Stomach (tissue), 9 donors: ENCODE results near the gene CAMK2N2. TPM values are rescaled to one million over a fixed set of nuclear protein-coding genes. Genes with fewer than 3 reads are reported as not detected.
"Not testable (repeated sequence)": the region's sequence is repeated elsewhere in the genome, so short reads cannot be mapped to it uniquely, and the experiment has no call there.

ENCODE experiments used
- DNase-seq, 2 donors: peaks; one replicate each; pipeline versions ENCODE4 v3.0.0 to v3.0.0-alpha.2; 2013 to 2019
- H3K27ac ChIP-seq, 5 donors: fragments of 200-600 bp in 4 of 5; sonication (generic) in 4 of 5; one replicate each; pipeline ENCODE4 v1.5.1; 2013 to 2019; ENCODE audit warnings: mild to moderate bottlenecking in 1 of 5, moderate library complexity in 1 of 5
- H3K27me3 ChIP-seq, 3 donors: fragments of 200-600 bp; sonication (generic); one replicate each; pipeline ENCODE4 v1.5.1; 2017 to 2019; ENCODE audit warnings: mixed run types in 1 of 3
- H3K36me3 ChIP-seq, 4 donors: fragments of 200-600 bp; sonication (generic); 1 replicate in 3 of 4; 2 replicates in 1 of 4; pipeline ENCODE4 v1.5.1; 2016 to 2019
- H3K4me1 ChIP-seq, 4 donors: fragments of 200-600 bp; sonication (generic); one replicate each; pipeline ENCODE4 v1.5.1; 2016 to 2019
- H3K4me3 ChIP-seq, 4 donors: fragments of 200-600 bp; sonication (generic) in 3 of 4; one replicate each; pipeline ENCODE4 v1.5.1; 2016 to 2019; ENCODE audit warnings: mild to moderate bottlenecking in 1 of 4
- H3K9me3 ChIP-seq, 4 donors: fragments of 200-600 bp; sonication (generic); one replicate each; pipeline ENCODE4 v1.5.1; 2016 to 2019
- EP300 ChIP-seq: sonication (generic); formaldehyde crosslinking; IDR thresholded peaks from one replicate; pipeline ENCODE4 v1.6.1; 2017; ENCODE audit warnings: antibody characterized with exemption
- POLR2A ChIP-seq, 4 donors: fragments of 450-650 bp; IDR thresholded peaks; one replicate each; pipeline ENCODE4 v1.6.1; 2016; ENCODE audit warnings: antibody characterized with exemption in 4 of 4, control low read depth in 2 of 4, mild to moderate bottlenecking in 1 of 4, moderate library complexity in 1 of 4
- POLR2AphosphoS5 ChIP-seq, 3 donors: sonication (generic); formaldehyde crosslinking; IDR thresholded peaks; one replicate each; pipeline ENCODE4 v1.6.1; 2016; ENCODE audit warnings: antibody characterized with exemption in 3 of 3
- WGBS, 5 donors: extraction: QIAGEN DNeasy Blood & Tissue Kit in 3 of 5; methylation state at CpG; one replicate each; pipeline versions ENCODE4 v1.1.5 to v1.1.7; 2013 to 2018; 5-methylcytosine and 5-hydroxymethylcytosine counted together
- intact Hi-C: fragments of 100-400 bp; cut with DNase I; formaldehyde crosslinking; loops from one replicate; pipeline ENCODE4 v1.15.1; 2023; ENCODE audit warnings: low total_unique reads
- polyA plus RNA-seq, 3 donors: library from polyadenylated mRNA; stranded (reverse); fragments of 200-250 nt; gene quantifications; one replicate each; pipeline ENCODE4 v1.2.3, GENCODE V29; 2013
- total RNA-seq, 5 donors: library from RNA; depleted of rRNA; stranded (reverse); fragments of >200 nt; gene quantifications; one replicate each; pipeline versions ENCODE4 v1.1.0 to v1.2.3, GENCODE V29; 2014 to 2016
- TF ChIP-seq, protein P1 (sequence below), 7 experiments: fragments of 450-650 bp in 4 of 7; fragments of 200-600 bp in 3 of 7; sonication (generic) in 3 of 7; IDR thresholded peaks; one replicate each; pipeline ENCODE4 v1.5.1; 2016 to 2019; ENCODE audit warnings: antibody characterized with exemption in 7 of 7, control low read depth in 2 of 7, mild to moderate bottlenecking in 1 of 7
- donor health status: healthy with polysubstance abuse.
- donor health status: Bipolar disorder and iron deficiency.
- donor health status: healthy.

Gene CAMK2N2
- total and polyA plus RNA-seq, 8 donors, result 0.58 to 1.2 (median 0.68) TPM; not detected in 5

DNA sequence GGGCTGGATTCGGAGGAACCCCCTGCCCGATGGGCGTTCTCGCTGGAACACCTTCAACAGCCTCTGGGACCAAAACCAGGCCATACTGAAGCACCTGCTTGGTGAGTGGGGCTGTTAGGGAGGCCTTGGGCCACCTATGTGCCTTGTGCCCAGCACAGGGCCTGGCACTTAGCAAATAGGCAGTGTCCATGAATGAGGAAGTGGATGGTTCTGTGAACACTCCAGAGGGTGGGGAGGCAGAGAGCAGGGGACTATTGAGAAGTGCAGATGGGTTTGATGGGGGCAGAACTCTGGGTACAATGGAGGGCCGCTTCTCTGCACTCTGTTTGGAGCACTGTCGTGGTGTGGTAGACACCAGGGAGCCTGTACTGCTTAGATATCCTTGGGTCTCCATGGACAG, 16.0 kb upstream of the CAMK2N2 start:
- H3K36me3 ChIP-seq, result no peaks in the 10 kb centered on the region
- WGBS, 5 donors, result 77 to 93% (median 89%) methylated on average over 3 to 6 of the region's 6 CpGs
- TF ChIP-seq POLR2A (IDR thresholded peaks at IDR 0.05), result no peak
- no peak for TF ChIP-seq EP300
- H3K27me3 ChIP-seq, result peaks cover 5 to 45% (median 26%) of the 10 kb centered on the region in 3 donors
- intact Hi-C loops, result no loop called here
- no peak for DNase-seq
- H3K4me3 ChIP-seq, result no peak overlapping the region
- H3K9me3 ChIP-seq, result no peaks in the 10 kb centered on the region
- peaks cover 5 to 10% (median 7%) of the 10 kb centered on the region in 4 donors for H3K4me1 ChIP-seq
- no peak overlapping the region for H3K27ac ChIP-seq

DNA sequence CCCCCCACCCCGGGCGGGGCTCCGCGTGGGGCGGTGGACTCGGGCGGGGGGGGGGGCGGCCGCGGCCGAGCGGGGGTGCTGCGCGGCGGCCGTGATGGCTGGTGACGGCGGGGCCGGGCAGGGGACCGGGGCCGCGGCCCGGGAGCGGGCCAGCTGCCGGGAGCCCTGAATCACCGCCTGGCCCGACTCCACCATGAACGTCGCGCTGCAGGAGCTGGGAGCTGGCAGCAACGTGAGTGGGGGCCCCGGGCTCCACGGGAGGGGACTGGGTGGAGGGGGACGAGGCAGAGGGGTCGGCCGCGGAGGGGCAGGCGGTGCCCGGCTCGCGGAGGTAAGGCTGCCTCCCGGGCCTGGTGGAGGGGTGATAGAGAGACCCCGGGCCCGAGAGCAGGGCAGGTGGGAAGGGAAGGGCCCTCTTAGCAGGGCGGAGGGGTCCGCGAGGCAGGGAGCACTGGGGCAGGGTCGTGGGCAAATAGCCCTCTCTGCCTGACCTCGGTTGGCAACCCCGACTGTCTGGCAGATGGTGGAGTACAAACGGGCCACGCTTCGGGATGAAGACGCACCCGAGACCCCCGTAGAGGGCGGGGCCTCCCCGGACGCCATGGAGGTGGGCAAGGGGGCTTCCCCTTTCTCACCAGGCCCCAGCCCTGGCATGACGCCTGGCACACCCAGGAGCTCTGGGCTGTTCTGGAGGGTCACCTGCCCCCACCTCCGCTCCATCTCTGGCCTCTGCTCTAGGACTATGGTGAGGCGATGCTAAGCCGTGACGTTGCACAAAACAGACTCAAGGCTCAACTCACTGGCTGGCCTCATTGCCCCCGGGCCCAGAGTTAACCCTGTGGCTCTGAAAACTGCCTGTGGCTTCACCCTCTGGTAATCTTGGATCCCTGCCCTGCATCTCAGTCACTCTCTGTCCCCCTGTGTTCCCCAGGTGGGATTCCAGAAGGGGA, 14.9 kb upstream of the CAMK2N2 start, which contains the start of gene ECE2:
Gene ECE2, plus strand, starts transcription at position 62 of the 950 bp plus-strand sequence. Its CDS starts 132 bp downstream, at position 194.
- TF ChIP-seq, protein P1, sequence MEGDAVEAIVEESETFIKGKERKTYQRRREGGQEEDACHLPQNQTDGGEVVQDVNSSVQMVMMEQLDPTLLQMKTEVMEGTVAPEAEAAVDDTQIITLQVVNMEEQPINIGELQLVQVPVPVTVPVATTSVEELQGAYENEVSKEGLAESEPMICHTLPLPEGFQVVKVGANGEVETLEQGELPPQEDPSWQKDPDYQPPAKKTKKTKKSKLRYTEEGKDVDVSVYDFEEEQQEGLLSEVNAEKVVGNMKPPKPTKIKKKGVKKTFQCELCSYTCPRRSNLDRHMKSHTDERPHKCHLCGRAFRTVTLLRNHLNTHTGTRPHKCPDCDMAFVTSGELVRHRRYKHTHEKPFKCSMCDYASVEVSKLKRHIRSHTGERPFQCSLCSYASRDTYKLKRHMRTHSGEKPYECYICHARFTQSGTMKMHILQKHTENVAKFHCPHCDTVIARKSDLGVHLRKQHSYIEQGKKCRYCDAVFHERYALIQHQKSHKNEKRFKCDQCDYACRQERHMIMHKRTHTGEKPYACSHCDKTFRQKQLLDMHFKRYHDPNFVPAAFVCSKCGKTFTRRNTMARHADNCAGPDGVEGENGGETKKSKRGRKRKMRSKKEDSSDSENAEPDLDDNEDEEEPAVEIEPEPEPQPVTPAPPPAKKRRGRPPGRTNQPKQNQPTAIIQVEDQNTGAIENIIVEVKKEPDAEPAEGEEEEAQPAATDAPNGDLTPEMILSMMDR (IDR thresholded peaks at IDR 0.05), result no peak
- TF ChIP-seq EP300 (no peak), POLR2AphosphoS5 (IDR thresholded peaks at IDR 0.05) (no peak), POLR2A (IDR thresholded peaks at IDR 0.05) (no peak)
- peaks cover 5 to 10% (median 7%) of the 10 kb centered on the region in 4 donors for H3K4me1 ChIP-seq
- peak in 1 of 2 donors; percentile 37 for DNase-seq
- no peak within 1 kb of the TSS for H3K27ac ChIP-seq
- no peaks in the 10 kb centered on the region for H3K36me3 ChIP-seq
- H3K27me3 ChIP-seq, result peaks cover 5 to 48% (median 26%) of the 10 kb centered on the region in 3 donors
- intact Hi-C loops, result no loop called here
- H3K9me3 ChIP-seq, result no peaks in the 10 kb centered on the region
- WGBS, 5 donors, result 13 to 22% (median 15%) methylated on average over 27 to 62 of the region's 65 CpGs
- H3K4me3 ChIP-seq, result peak within 1 kb of the TSS in 2 of 4 donors; percentile 11 to 12

DNA sequence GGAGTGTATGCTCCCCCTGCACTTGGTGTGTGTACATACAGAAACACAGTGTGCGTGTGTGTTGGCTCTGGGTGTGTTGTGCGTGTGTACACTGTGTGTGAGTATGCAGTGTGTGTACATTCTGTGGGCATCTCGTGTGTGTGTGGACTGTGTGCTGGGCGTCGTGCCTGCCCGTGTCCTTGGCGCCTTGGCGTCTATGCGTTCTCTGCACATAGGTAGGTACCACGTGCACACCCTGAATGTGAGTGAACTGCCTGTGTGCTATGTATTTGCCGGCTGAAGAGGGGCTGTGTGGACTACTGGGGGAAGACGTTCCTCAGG, 14.0 kb upstream of the CAMK2N2 start:
- Histone ChIP-seq H3K27ac (no peak overlapping the region), H3K9me3 (no peaks in the 10 kb centered on the region), H3K36me3 (no peaks in the 10 kb centered on the region), H3K4me3 (no peak overlapping the region), H3K4me1 (peaks cover 5 to 10% (median 7%) of the 10 kb centered on the region in 4 donors), H3K27me3 (peaks cover 5 to 56% (median 26%) of the 10 kb centered on the region in 3 donors)
- no peak for DNase-seq
- TF ChIP-seq, protein P1 (IDR thresholded peaks at IDR 0.05), result no peak
- TF ChIP-seq POLR2AphosphoS5 (IDR thresholded peaks at IDR 0.05) (no peak), POLR2A (IDR thresholded peaks at IDR 0.05) (no peak), EP300 (no peak)
- intact Hi-C loops, result no loop called here
- 59 to 71% (median 63%) methylated on average over 12 of the region's 12 CpGs for WGBS, 5 donors

DNA sequence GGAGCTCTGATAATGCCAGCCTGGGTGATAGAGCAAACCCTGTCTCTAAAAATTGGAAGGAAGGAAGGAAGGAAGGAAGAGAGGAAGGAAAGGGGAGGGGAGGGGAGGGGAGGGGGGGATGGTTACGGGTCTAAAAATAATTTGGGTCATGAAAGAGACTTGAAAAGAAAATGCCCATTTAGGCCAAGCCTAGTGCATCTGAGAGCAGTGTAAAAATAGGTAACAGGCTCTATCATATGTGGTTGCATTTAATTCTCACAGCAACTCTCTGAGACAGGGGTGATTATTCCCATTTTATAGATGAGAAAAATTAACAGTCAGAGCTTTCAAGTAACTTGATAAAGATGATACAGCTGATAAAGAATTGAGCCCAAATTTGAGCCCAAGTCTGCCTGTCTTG, 10.9 kb upstream of the CAMK2N2 start:
- no peak for DNase-seq
- H3K4me1 ChIP-seq, result peaks cover 5 to 10% (median 7%) of the 10 kb centered on the region in 4 donors
- no peaks in the 10 kb centered on the region for H3K36me3 ChIP-seq
- TF ChIP-seq POLR2A (IDR thresholded peaks at IDR 0.05), result no peak
- no peak for TF ChIP-seq POLR2AphosphoS5 (IDR thresholded peaks at IDR 0.05)
- TF ChIP-seq EP300, result no peak
- TF ChIP-seq, protein P1 (IDR thresholded peaks at IDR 0.05), result no peak
- H3K27me3 ChIP-seq, result peaks cover 5 to 78% (median 25%) of the 10 kb centered on the region in 3 donors
- no peak overlapping the region for H3K4me3 ChIP-seq
- H3K9me3 ChIP-seq, result no peaks in the 10 kb centered on the region
- intact Hi-C loops, result no loop called here
- no peak overlapping the region for H3K27ac ChIP-seq
- 30 to 62% (median 50%) methylated on average over 1 of the region's 1 CpG for WGBS, 5 donors

DNA sequence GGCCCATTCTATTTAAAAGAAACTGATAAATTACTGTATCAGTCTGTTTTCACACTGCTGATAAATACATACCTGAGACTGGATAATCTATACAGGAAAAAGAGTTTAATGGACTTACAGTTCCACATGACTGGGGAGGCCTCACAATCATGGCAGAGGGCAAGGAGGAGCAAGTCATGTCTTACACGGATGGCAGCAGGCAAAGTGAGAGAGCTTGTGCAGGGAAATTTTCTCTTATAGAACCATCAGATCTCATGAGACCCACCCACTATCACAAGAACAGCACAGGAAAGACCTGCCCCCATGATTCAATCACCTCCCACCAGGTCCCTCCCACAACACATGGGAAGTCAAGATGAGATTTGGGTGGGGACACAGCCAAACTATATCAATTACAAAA, 5.9 kb upstream of the CAMK2N2 start:
- WGBS, 5 donors, result 75 to 93% (median 89%) methylated on average over 1 of the region's 1 CpG
- H3K27me3 ChIP-seq, result peaks cover under 1 to 84% (median 21%) of the 10 kb centered on the region in 3 donors
- DNase-seq, H3K4me3 ChIP-seq, H3K9me3 ChIP-seq, H3K4me1 ChIP-seq, H3K36me3 ChIP-seq, H3K27ac ChIP-seq, intact Hi-C loops: not testable (repeated sequence)
